Colonic mucosa (tissue), 4 donors: ENCODE results near the gene APBB1IP. TPM values are rescaled to one million over a fixed set of nuclear protein-coding genes. Genes with fewer than 3 reads are reported as not detected.
"Not testable (repeated sequence)": the region's sequence is repeated elsewhere in the genome, so short reads cannot be mapped to it uniquely, and the experiment has no call there.

ENCODE experiments used
- DNase-seq: peaks from one replicate; pipeline ENCODE4 v3.0.0-alpha.2; 2020
- H3K27ac ChIP-seq: fragments of 200-600 bp; one replicate; pipeline ENCODE4 v1.8.0; 2021
- H3K27me3 ChIP-seq: fragments of 200-600 bp; one replicate; pipeline ENCODE4 v1.8.0; 2021
- H3K36me3 ChIP-seq: fragments of 200-600 bp; one replicate; pipeline ENCODE4 v1.8.0; 2021
- H3K4me1 ChIP-seq: fragments of 200-600 bp; one replicate; pipeline ENCODE4 v1.8.0; 2021; ENCODE audit warnings: mild to moderate bottlenecking
- H3K4me3 ChIP-seq: fragments of 200-600 bp; one replicate; pipeline ENCODE4 v1.8.0; 2021
- H3K9ac ChIP-seq, 2 donors: one replicate each; pipeline ENCODE4 v1.7.0; 2013; ENCODE audit warnings: control low read depth in 2 of 2, low read depth in 2 of 2, low read length in 2 of 2
- H3K9me3 ChIP-seq: fragments of 200-600 bp; one replicate; pipeline ENCODE4 v1.8.0; 2021
- CTCF ChIP-seq: fragments of 200-600 bp; IDR thresholded peaks from one replicate; pipeline ENCODE4 v1.8.0; 2022; ENCODE audit warnings: antibody characterized with exemption, mild to moderate bottlenecking
- intact Hi-C: fragments of 100-400 bp; cut with DNase I; formaldehyde crosslinking; loops from one replicate; pipeline ENCODE4 v1.14.1; 2022
- total RNA-seq, 2 donors: library from RNA; stranded (reverse); fragmentation: NEBNext Ultra II Directional in 1 of 2; extraction: Animal tissue kit (Norgen Biotek cat#: 25700) in 1 of 2; gene quantifications; one replicate each; pipeline ENCODE4 v1.2.1, GENCODE V29; 2021
- donor health status: healthy.
- donor health status: DM: no; HTN: no; CAD: no.
- donor health status: DM: no; HTN: no; CAD: no.

APBB1IP gene
- total RNA-seq, 2 donors from 2014 or later: 2.1 to 2.8 TPM

DNA sequence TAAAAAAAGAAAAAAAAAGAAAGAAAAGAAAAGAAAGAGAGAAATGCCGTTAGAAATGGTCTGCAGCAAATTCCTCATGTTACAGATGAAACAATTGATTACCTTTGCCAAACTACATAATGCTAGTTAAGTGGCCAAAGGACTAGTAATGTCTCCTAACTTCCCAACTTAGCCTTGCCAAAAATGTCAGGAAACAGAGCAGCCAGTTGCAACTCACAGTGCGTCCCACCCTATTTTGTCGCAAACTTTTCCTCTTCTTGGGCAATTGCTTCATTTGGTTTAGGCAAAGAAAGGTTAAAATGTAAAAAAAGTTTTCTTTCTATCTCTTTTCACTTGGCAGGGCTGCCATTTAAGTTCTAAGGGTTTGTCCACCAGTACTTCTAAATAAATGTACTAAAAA lies 53.1 kb downstream of the APBB1IP start:
- no peak for DNase-seq
- H3K27ac ChIP-seq: no peak overlapping the region
- TF ChIP-seq CTCF: no peak

GRCh38 chr10:26491934-26492333 lies 53.8 kb downstream of the APBB1IP start:
- Histone ChIP-seq H3K36me3 (no peaks in the 10 kb centered on the region), H3K4me1 (no peaks in the 10 kb centered on the region), H3K27me3 (no peaks in the 10 kb centered on the region), H3K9ac (no peak overlapping the region), H3K9me3 (no peaks in the 10 kb centered on the region), H3K27ac (no peak overlapping the region), H3K4me3 (no peak overlapping the region)
- TF ChIP-seq CTCF: no peak
- no peak for DNase-seq
- intact Hi-C loops: no loop called here

More for the DNA sequence above, 53.1 kb downstream of the APBB1IP start:
- Histone ChIP-seq H3K36me3 (no peaks in the 10 kb centered on the region), H3K4me1 (no peaks in the 10 kb centered on the region), H3K9ac (no peak overlapping the region), H3K4me3 (no peak overlapping the region), H3K27me3 (no peaks in the 10 kb centered on the region), H3K9me3 (no peaks in the 10 kb centered on the region)
- intact Hi-C loops: no loop called here

GRCh38 chr10:26492725-26493124 lies 54.6 kb downstream of the APBB1IP start:
- intact Hi-C loops, H3K9me3 ChIP-seq, H3K9ac ChIP-seq, H3K4me1 ChIP-seq, H3K27me3 ChIP-seq, DNase-seq, H3K36me3 ChIP-seq, H3K27ac ChIP-seq, H3K4me3 ChIP-seq: not testable (repeated sequence)

DNA sequence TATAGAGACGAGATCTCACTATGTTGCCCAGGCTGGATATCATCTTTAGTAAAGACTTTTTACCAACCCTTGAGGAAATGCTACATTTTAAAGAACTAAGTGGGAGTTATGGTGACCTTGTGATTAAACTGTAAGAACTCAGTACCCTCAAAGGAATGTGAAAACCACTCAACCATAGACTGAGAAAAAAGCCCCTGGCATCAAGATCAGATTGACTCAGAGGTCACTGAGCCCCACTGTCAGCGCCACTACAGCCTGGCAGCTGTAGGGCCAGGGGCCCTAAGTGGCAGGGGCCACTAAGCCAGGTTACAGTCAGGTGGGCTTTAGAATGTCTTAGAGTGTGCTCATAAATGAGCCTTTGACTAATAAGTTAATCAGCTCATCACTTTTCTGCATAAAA lies 55.9 kb downstream of the APBB1IP start:
- no peak for TF ChIP-seq CTCF
- Histone ChIP-seq H3K27ac (no peak overlapping the region), H3K4me1 (no peaks in the 10 kb centered on the region), H3K4me3 (no peak overlapping the region), H3K9me3 (no peaks in the 10 kb centered on the region), H3K36me3 (no peaks in the 10 kb centered on the region), H3K9ac (no peak overlapping the region), H3K27me3 (no peaks in the 10 kb centered on the region)
- intact Hi-C loops: no loop called here
- no peak for DNase-seq

- Histone ChIP-seq H3K27ac (no peak overlapping the region), H3K9me3 (no peaks in the 10 kb centered on the region), H3K4me3 (no peak overlapping the region), H3K9ac (no peak overlapping the region), H3K36me3 (no peaks in the 10 kb centered on the region), H3K27me3 (no peaks in the 10 kb centered on the region), H3K4me1 (no peaks in the 10 kb centered on the region)
- intact Hi-C loops: no loop called here
- no peak for TF ChIP-seq CTCF
- no peak for DNase-seq
These were observed 61.3 kb downstream of the APBB1IP start for GRCh38 chr10:26499426-26499825.

GRCh38 chr10:26502986-26503385 lies 64.8 kb downstream of the APBB1IP start:
- no peak overlapping the region for H3K27ac ChIP-seq
- no peaks in the 10 kb centered on the region for H3K9me3 ChIP-seq
- no peak for TF ChIP-seq CTCF
- H3K36me3 ChIP-seq: no peaks in the 10 kb centered on the region
- no peak for DNase-seq
- H3K9ac ChIP-seq: no peak overlapping the region
- H3K4me1 ChIP-seq: no peaks in the 10 kb centered on the region
- H3K4me3 ChIP-seq: no peak overlapping the region
- no peaks in the 10 kb centered on the region for H3K27me3 ChIP-seq
- intact Hi-C loops: no loop called here
